ENCODE data around the gene PPIE.
A peak's percentile ranks its signal among the peaks of the same experiment; 100 is the strongest.

Gene PPIE

DNA sequence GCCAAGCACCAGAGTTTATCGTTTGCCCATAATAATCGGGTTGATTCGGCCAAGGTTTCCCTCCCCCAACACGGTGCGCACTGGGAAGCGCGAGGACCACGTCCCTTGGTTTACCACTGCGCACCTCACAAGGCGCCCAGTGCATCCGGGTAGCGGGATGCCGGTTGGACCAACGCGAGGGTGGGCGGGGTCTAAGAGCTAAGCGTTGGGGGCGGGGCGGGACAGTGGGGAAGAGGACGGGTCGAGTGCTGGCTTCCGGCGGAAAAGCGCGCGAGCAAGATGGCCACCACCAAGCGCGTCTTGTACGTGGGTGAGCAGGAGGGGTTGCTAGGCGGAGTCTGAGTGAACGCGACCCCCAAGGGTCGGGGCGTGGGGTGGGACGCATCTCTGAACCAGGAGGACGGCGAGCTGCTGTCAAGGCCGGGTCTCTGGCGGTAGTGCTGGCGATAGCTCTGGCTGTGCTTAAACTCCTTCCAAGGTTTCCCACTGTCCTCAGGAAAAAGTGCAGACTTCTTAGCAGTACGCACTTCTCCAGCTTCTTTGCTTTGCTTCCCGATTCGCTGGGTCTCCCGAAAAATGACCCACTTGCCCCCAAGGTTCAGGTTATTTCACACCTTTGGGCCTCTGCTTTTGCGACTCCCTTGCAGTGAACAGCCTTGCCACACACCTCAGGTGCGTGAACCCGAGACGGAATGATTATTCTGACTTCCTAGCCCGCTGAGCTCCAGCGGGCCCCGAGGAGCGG is at the start of gene PPIE:
PPIE (plus strand) TSS at position 261 of the 745 bp plus-strand sequence; CDS start at position 280, 19 bp downstream.
- DNase-seq (ENCODE audit: low spot score), result peak; percentile 93

DNA sequence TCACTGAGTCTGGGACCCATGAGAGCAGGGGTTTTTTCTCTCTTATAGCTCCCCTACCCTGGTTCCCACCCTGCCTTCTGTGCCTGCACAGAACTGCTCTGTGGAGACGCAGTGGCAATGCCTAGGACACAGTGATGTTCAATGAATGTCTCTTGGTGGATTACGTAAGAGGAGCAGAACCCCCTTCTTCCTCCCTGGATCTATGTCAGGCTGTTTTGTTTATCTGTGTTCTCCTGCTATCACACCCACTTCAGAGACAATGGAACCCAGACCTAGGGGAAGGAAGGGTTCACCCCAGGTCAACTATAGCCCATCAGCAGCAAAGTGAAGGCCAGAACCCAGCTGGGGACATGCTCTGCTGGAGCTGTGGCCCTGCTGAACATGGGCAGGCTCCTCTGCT is 49.5 kb upstream of the PPIE start:
- no peak for DNase-seq (ENCODE audit: low spot score)

GRCh38 chr1:39689635-39690034 is 49.0 kb upstream of the PPIE start:
- DNase-seq (ENCODE audit: low spot score), result no peak

- no peak for DNase-seq (ENCODE audit: low spot score)
Measured at GRCh38 chr1:39690225-39690624, 48.5 kb upstream of the PPIE start.

- DNase-seq (ENCODE audit: low spot score), result no peak
Measured at GRCh38 chr1:39690794-39691382, 47.8 kb upstream of the PPIE start.

DNA sequence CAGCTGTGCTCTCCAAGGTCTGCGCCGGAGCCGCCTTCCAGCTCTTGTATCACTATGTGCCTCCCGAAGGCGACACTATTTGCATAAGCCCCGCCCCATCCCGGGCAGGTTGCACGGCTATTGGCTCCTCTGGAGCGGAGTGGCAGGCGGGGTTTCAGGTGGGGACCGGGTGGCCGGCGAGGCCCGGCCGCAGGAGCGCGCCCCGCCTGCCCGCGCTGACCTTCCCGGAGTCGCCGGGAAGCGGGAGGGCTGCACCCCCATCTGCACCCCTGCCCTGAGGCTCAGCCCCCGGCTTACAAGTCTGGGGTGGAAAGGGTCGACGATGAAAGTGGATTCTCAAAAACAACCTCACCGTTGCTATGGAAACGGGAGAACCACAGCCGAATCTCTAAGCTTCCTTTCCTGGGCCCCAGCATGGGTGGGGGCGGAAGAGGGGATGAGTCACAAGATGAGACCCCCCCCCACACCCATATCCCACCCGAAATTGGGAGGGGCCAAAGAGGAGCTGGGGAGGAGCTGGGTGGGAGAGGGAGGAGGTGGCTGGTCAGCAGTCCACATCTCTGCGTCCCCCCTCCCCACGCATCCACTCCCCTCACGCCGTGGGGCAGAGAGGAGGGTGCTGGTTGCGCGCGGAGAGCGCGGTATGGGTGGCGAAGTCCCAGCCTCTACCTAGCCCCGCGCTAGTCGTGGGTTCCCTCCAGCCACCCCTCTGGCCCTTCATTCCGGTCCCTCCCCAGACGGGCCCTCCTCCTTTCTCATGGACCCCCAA is 47.1 kb upstream of the PPIE start, which contains the start of gene HPCAL4:
HPCAL4 (minus strand) TSS at position 51 of the 769 bp plus-strand sequence. CDS start 6,830 bp downstream, outside the sequence.
- DNase-seq (ENCODE audit: low spot score), result peak; percentile 84

DNA sequence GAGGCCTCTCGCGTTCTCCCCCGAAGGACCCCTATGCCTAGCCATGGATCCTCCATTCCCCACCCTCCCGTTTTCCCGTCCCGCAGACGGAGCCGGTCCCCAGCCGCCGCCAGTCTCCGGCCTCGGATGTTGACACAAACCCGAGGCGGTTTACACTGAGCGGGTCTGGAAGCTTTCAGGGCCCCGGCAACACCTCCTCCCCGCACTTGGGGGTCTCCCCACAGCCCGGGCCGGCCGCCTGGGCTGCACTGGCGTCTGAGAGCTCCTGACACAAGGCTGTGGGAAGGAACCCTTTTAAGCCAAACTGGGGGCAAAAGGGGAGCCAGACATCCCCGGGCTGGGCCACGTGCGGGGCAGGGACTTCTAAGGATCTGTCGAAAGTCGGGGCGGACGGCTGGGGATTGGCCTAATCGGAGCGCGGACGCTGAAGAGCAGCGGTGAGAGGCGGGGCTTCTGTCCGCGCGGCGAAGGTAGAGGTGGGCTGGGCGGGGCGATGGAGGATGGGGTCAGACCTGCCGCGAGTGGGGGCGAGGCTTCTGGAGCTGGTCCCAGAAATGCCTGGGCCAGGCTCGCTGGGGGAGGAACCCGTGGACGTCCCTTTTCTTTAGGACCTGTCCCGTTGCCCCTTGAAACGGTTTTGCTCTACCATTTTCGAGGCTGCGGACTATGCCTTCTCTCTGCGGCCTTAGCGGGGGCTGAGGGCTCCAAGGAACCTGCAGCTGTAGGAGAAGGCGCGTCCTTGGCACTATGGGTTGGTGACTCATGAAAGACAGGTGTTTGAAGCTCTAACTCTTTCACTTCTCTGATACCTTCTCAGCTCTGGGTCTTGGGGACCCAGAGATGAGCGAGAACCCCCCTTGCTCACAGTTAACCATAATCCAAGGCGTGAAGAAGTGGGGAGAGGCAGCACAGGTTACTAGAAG is 46.3 kb upstream of the PPIE start:
- no peak for DNase-seq (ENCODE audit: low spot score)

DNA sequence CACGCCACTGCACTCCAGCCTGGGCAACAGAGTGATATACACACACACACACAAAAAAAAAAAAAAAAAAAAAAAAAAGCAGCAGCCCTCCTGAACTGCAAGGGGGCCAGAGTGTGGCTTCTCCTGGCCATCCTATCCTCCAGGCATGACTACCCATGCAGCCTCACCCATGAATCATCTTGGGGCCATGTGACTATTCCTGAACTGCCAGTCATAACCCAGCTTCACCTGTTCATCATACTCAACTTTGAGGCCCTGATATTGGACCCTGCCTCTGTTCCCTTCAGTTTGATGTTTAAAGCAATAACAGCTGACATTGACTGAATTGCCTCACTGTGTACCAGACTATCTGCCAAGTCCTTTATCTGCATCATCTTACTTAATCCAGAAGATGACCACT is 44.7 kb upstream of the PPIE start:
- DNase-seq (ENCODE audit: low spot score), result no peak

DNA sequence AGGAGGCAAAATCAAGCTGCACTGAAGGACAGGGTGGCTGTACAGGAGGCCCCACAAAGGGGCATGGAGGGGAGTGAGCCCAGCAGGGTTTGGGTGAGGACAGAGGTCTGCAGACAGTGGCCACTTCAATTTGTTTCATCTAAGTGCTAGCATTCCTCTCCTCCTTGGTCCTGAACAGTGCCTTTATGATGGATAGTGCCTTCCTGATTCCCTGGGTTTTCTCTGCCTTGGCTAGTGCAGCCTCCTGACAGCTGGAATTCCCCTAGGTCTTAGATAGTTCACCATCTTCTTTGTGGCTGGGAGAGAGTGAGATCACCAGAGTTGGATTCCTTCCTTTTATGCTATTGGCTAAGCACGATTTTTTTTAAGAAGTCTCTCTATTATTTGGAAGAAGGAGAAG is 43.7 kb upstream of the PPIE start:
- DNase-seq (ENCODE audit: low spot score), result no peak

- no peak for DNase-seq (ENCODE audit: low spot score)
Measured at GRCh38 chr1:39696448-39696847, 42.2 kb upstream of the PPIE start.

DNA sequence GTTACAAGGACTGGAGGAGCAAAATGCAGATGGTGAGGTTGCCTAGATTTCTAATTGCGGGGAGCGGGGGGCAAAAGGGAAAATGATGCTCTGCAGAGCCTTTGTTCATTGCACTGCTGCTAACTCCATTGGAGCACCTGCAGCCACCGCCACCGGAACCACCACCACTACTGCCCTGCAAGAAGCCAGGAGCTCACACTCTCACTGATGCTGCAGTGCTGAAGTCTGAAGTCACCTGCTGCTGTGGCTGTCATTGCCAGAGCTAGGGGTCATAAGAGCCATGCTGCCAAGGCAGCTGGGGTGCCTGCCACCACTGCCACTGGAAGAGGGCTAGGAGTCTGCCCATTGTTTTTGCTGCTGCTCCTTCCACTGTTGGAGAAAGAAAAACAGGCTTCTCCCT is 40.1 kb upstream of the PPIE start:
- DNase-seq (ENCODE audit: low spot score), result no peak

DNA sequence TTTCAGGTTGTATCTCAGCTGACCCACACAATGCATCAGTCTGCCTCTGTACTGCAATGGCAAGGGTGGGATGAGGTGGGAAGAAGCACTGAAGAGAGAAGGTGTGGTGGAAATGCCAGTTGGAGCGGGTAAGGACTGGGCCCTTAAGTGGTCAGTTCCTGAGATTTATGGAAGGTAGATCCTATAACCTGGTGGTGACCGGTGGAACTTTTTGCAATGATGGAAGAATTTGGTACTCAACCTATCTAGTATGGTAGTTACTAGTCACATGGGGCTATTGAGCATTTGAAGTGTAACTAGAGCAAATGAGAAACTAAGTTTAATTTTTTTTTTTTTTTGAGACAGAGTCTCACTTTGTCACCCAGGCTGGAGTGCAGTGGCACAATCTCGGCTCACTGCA is 39.3 kb upstream of the PPIE start:
- no peak for DNase-seq (ENCODE audit: low spot score)

- DNase-seq (ENCODE audit: low spot score), result no peak
Measured at GRCh38 chr1:39700348-39700747, 38.3 kb upstream of the PPIE start.

DNA sequence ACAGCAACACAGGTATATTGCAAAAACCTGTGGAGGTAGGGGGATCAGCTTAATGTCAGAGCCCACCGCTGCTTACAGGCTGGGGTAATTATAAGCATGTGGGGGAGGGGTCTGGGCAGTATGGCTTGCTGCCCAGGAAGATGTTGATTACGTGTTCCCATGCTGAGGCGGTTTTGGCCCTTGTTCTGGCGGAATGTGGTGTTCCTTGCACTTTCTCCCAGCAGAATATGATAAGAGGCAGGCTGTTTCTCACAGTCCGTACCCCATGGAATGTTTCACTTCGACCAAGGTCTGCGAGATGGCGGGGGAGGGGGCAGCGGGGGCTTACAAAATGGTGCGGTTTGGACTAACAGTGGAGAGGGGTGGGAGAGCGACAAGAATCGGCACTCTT is 37.6 kb upstream of the PPIE start:
- no peak for DNase-seq (ENCODE audit: low spot score)

DNA sequence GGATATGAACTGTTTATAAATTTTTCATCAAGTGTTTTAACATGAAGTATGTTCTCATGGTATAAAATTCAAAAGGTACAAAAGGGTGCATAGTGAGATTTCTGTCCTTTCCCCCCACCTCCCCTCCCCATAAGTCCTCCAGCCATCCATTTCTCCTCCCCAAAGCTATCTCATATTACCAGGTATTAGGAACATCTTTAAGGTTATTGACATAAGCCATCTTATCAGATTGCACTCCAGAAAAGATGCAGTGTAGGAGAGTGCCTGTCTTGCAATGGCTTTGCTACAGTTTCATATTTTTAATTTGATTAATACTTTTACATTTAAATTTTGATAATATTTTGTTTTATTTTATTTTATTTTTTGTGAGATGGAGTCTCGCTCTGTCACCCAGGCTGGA is 33.9 kb upstream of the PPIE start:
- DNase-seq (ENCODE audit: low spot score), result no peak

GRCh38 chr1:39707506-39707905 is 31.2 kb upstream of the PPIE start:
- no peak for DNase-seq (ENCODE audit: low spot score)

GRCh38 chr1:39711104-39711965 is 27.3 kb upstream of the PPIE start:
- no peak for DNase-seq (ENCODE audit: low spot score)

- no peak for DNase-seq (ENCODE audit: low spot score)
Measured at GRCh38 chr1:39711966-39712340, 26.7 kb upstream of the PPIE start.

- DNase-seq (ENCODE audit: low spot score), result no peak
Measured at GRCh38 chr1:39713557-39713956, 25.1 kb upstream of the PPIE start.

- no peak for DNase-seq (ENCODE audit: low spot score)
Measured at GRCh38 chr1:39717809-39718208, 20.9 kb upstream of the PPIE start.

Data from left forelimb (tissue), 1 donor.